NB4 (cell line): Measurements from ENCODE around the gene MSMO1.

Source experiments
- CTCF ChIP-seq: IDR thresholded peaks from one replicate; pipeline ENCODE4 v1.5.1; 2012; ENCODE audit warnings: low read depth, low read length
- MAX ChIP-seq: IDR thresholded peaks from 2 replicates; pipeline ENCODE4 v1.6.1; 2011; ENCODE audit warnings: low read depth, low read length
- POLR2A ChIP-seq: IDR thresholded peaks from 2 replicates; pipeline ENCODE4 v1.6.1; 2011; ENCODE audit warnings: mild to moderate bottlenecking; ENCODE audit not compliant: insufficient read length; ENCODE audit errors: extremely low read depth

GRCh38 chr4:165336743-165337142 lies 9.3 kb downstream of the MSMO1 start:
- TF ChIP-seq CTCF (no peak), POLR2A (no peak), MAX (no peak)
